Activated CD4-positive, alpha-beta T cell treated with anti-CD3 and anti-CD28 coated beads for 24 hours (primary cell): Measurements from ENCODE around the gene ITM2B.
"Not testable (repeated sequence)": the region's sequence is repeated elsewhere in the genome, so short reads cannot be mapped to it uniquely, and the experiment has no call there.

Source experiments
- DNase-seq, 2 donors: peaks; one replicate each; pipeline ENCODE4 v3.0.0-alpha.2; 2020; ENCODE audit warnings: low read depth in 2 of 2

ITM2B gene

GRCh38 chr13:48233046-48233888 lies at the start of gene ITM2B:
Gene ITM2B, plus strand, starts transcription at chr13:48233206. Its CDS starts 155 bp downstream, at chr13:48233361.
- DNase-seq, result peak; percentile 37 to 47

DNA sequence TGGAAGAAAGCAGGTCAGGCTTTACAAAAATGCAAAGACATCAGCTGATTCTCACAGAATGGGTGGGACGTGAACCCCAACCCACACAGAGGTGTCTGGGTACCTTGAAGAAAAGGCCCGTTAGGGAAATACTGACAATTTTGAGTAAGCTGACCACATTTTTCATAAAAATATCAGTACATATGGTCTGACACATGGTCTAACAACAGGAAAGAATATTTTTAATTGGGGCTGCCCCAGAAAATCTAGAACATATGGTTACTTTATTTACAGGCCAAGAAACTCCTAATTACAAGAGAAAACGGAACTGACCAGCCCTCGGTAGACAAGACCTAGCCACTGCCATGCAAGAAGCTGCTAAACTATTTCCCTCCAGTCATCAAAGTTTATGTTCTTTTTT lies 48.7 kb upstream of the ITM2B start:
- no peak for DNase-seq

GRCh38 chr13:48185018-48185417 lies 48.0 kb upstream of the ITM2B start:
- DNase-seq, result no peak

GRCh38 chr13:48186722-48187121 lies 46.3 kb upstream of the ITM2B start:
- no peak for DNase-seq

GRCh38 chr13:48188131-48188530 lies 44.9 kb upstream of the ITM2B start:
- no peak for DNase-seq

DNA sequence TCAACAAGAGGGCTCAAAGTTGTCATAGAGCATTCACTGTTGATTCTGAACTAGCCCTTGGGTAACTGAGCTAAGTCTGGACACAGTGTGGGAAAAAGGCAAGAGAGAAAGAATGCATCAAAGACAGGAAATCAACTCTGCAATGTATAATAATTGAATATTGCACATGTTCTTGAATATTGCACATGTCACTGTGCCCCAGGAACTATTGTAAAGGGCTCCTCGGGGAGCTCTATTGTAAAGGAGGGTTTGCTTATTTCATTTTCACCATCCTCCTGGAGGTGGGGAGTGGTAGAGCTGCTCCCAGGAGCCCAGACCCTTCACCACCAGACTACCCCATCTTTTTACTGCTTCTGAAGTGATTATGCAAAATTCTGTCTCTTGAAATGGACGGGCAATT lies 44.4 kb upstream of the ITM2B start:
- DNase-seq, result no peak

- no peak for DNase-seq
Measured at GRCh38 chr13:48189171-48189570, 43.8 kb upstream of the ITM2B start.

GRCh38 chr13:48192411-48192935 lies 40.5 kb upstream of the ITM2B start:
- no peak for DNase-seq

- no peak for DNase-seq
Measured at GRCh38 chr13:48194379-48194754, 38.6 kb upstream of the ITM2B start.

- no peak for DNase-seq
Measured at GRCh38 chr13:48199404-48199946, 33.5 kb upstream of the ITM2B start.

DNA sequence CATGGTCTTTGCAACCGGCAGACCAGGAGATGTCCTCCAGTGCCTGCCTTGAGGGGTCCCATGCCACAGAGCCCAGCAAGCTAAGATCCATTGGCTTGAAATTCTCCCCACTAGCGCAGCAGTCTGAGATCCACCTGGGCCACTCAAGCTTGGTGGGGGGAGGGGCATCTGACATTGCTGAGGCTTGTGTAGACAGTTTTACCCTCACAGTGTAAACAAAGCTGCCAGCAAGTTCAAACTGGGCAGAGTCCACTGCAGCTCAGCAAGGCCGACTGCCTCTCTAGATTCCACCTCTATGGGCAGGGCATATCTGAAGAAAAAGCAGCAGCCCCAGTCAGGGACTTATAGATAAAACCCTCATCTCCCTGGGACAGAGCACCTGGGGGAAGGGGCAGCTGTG lies 32.0 kb upstream of the ITM2B start:
- no peak for DNase-seq

DNA sequence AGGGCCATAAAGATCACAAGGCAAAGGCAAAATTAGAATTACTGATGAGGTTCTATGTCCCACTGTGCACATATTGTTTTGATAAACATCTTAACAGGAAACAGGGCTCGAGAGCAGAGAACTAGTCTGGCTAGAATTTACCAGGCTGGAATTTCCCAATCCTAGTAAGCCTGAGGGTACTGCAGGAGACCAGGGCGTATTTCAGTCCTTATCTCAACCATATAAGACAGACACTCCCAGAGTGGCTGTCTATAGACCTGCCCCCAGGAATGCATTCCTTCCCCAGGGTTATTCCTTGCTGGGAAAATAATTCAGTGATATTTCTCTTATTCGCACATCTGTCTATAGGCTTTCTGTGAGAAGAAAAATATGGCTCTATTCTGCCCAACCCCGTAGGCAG lies 25.8 kb upstream of the ITM2B start:
- not testable (repeated sequence) for DNase-seq

GRCh38 chr13:48210178-48210577 lies 22.8 kb upstream of the ITM2B start:
- no peak for DNase-seq

- DNase-seq, result no peak
Measured at GRCh38 chr13:48214519-48215121, 18.4 kb upstream of the ITM2B start.

DNA sequence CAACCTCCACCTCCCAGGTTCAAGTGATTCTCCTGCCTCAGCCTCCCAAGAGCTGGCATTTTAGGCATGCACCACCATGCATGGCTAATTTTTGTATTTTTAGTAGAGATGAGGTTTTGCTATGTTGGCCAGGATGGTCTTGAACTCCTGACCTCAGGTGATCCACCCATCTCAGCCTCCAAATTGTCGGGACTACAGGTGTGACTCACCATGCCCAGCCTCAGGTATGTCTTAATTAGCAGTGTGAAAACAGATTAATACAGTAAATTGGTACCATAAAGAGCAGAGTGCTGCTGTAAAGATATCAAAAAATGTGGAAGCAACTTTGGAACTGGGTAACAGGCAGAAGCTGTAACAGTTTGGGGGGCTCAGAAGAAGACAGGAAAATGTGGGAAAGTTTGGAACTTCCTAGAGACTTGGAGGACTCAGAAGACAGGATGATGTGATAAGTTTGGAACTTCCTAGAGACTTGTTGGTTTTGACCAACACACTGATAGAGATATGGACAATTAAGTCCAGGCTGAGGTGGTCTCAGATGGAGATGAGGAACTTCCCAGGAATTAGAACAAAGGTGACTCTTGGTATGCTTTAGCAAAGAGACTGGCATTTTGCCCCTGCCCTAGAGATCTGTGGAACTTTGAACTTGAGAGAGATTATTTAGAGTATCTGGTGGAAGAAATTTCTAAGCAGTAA lies 17.3 kb upstream of the ITM2B start:
- DNase-seq, result not testable (repeated sequence)

- no peak for DNase-seq
Measured at GRCh38 chr13:48216204-48216711, 16.7 kb upstream of the ITM2B start.

DNA sequence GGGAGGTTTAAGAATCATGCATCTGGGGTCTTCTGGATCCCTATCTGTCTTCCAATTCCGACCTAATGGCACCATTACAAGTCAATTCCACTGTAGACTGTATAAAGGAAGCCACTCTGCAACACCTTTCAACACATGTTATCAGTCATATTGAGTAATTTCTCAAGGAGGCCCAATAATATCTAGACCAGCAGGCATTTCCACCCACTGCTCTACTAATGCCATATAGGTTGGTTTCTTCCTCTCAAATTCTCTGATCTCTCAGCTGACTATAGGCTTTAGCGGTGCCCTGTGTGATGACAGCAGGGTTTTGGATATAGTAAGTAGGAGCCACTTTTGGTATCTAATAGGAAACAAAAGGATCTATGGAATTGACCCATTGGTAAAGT lies 12.4 kb upstream of the ITM2B start:
- no peak for DNase-seq

GRCh38 chr13:48220981-48221685 lies 11.9 kb upstream of the ITM2B start:
- DNase-seq, result no peak

GRCh38 chr13:48221686-48222187 lies 11.3 kb upstream of the ITM2B start:
- no peak for DNase-seq

GRCh38 chr13:48222358-48223301 lies 10.4 kb upstream of the ITM2B start:
- no peak for DNase-seq
